Measurements from ENCODE around the gene AGBL1.

GRCh38 chr15:86337071-86337470 is 257.4 kb downstream of the AGBL1 start:
- TF ChIP-seq CTCF (IDR thresholded peaks at IDR 0.05) (no peak), POLR2A (IDR thresholded peaks at IDR 0.05) (no peak), POLR2AphosphoS5 (IDR thresholded peaks at IDR 0.05) (no peak)
